GM20000 (cell line): ENCODE data around the gene EPHA6.

Source experiments
- DNase-seq: peaks from one replicate; pipeline ENCODE4 v3.0.0; 2012; ENCODE audit warnings: low spot score
- CTCF ChIP-seq: IDR thresholded peaks from 2 replicates; pipeline ENCODE4 v1.5.1; 2012; ENCODE audit warnings: mild to moderate bottlenecking, control low read depth; ENCODE audit errors: extremely low read depth, missing control alignments

Gene EPHA6

GRCh38 chr3:97076673-97077072 lies 262.3 kb downstream of the EPHA6 start:
- TF ChIP-seq CTCF: no peak
- no peak for DNase-seq

GRCh38 chr3:97089621-97090020 lies 275.2 kb downstream of the EPHA6 start:
- DNase-seq: no peak
- TF ChIP-seq CTCF: no peak

- DNase-seq: no peak
- no peak for TF ChIP-seq CTCF
These were observed 288.2 kb downstream of the EPHA6 start for GRCh38 chr3:97102641-97103040.

- no peak for TF ChIP-seq CTCF
- DNase-seq: no peak
These were observed 291.7 kb downstream of the EPHA6 start for GRCh38 chr3:97105989-97106651.

- no peak for TF ChIP-seq CTCF
- no peak for DNase-seq
These were observed 292.2 kb downstream of the EPHA6 start for GRCh38 chr3:97106652-97106989.

- TF ChIP-seq CTCF: no peak
- DNase-seq: no peak
These were observed 293.7 kb downstream of the EPHA6 start for GRCh38 chr3:97108136-97108535.

GRCh38 chr3:97111244-97111643 lies 296.9 kb downstream of the EPHA6 start:
- DNase-seq: no peak
- no peak for TF ChIP-seq CTCF
